Measurements from ENCODE around the gene PALM2AKAP2.

The PALM2AKAP2 gene

DNA sequence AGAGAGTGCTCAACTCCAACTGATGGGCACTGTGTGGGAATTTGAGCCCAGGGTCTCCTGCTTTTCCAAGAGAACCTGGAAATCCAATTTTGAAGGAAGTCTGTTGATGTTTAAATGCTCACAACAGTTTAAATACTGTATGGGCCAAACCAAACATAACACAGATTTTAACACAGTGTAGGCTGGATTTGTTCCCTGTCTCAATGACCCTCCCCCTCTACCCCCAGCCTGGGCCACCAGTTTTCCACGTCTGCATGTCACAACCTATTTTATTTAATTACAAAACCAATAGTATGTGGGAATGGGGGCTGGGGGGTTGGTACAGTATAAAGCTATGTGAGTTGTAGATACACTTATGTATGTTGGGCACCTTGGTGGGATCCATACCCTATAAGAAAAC lies 11.7 kb downstream of the PALM2AKAP2 start:
- Histone ChIP-seq H3K23ac (ENCODE audit: low read depth, low read length, poor library complexity) (no peak overlapping the region), H3K79me1 (ENCODE audit: low read depth, low read length) (peaks cover 3% of the 10 kb centered on the region), H3K4me1 (ENCODE audit: control insufficient read depth in 2 of 2, insufficient read depth in 1 of 2, low read depth in 1 of 2, low read length in 2 of 2) (peaks cover 0 to 5% of the 10 kb centered on the region in 2 donors), H3K27me3 (ENCODE audit: control insufficient read depth in 3 of 3, insufficient read depth in 3 of 3, low read depth in 1 of 3, low read length in 3 of 3) (no peaks in the 10 kb centered on the region), H3K4me2 (ENCODE audit: insufficient read depth, low read length, poor library complexity, severe bottlenecking) (no peak overlapping the region), H2BK15ac (ENCODE audit: low read length) (no peak overlapping the region), H2BK120ac (ENCODE audit: low read depth, low read length) (no peak overlapping the region), H2AK5ac (ENCODE audit: low read depth, low read length) (no peak overlapping the region), H4K8ac (ENCODE audit: low read depth, low read length) (no peak overlapping the region), H2BK12ac (ENCODE audit: low read length) (no peak overlapping the region), H3K9ac (ENCODE audit: low read depth, low read length, poor library complexity) (no peak overlapping the region), H3K27ac (replicated peaks; ENCODE audit: low read length) (no peak overlapping the region), H3K14ac (ENCODE audit: low read length) (no peak overlapping the region), H2BK5ac (ENCODE audit: low read length) (peak overlapping the region; percentile 55), H3K4ac (ENCODE audit: low read length) (no peak overlapping the region), H3K36me3 (replicated peaks in 1 of 2; ENCODE audit: control insufficient read depth in 2 of 2, insufficient read depth in 2 of 2, low read length in 2 of 2) (no peaks in the 10 kb centered on the region), H3K4me3 (ENCODE audit: low read length in 2 of 2) (no peak overlapping the region), H3K18ac (ENCODE audit: low read length) (no peak overlapping the region), H3K9me3 (replicated peaks in 1 of 2; ENCODE audit: control insufficient read depth in 2 of 2, insufficient read depth in 1 of 2, low read depth in 1 of 2, low read length in 2 of 2) (no peaks in the 10 kb centered on the region), H2AFZ (ENCODE audit: low read length) (no peak overlapping the region), H4K91ac (ENCODE audit: low read depth, low read length, poor library complexity) (no peak overlapping the region)
- WGBS, 2 donors (ENCODE audit: extremely low coverage in 2 of 2, insufficient read length in 2 of 2, insufficient replicate concordance in 1 of 2) = no CpG with 5 or more reads among the region's 1 CpG
- DNase-seq (ENCODE audit: low spot score) = no peak

DNA sequence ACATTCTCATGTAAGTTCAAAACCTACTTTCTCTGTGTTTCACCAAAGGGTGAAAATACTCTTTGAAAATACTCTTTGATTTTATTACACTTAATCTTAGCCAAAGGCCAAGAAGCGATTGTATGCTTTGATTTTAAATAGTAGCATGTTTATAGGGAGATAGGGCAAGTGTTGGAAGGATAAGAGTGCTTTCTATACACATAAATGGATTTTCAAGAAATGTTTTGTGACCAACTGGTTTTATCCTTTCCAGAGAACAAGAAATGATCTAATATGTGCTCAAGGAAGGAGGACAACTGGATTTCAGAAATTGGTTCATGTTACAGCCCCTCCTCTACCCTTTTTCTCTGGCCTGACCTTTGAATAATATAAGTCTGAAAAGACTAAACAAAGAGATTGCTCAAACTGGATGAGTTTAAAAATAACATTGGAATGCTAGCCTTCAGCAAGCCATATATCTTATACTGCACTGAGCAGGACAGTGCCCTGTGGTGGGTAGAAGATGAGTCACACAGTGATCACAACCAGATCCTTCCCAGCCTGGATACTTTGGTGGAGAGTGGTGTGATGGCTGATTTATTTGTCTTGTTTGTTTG lies 13.1 kb downstream of the PALM2AKAP2 start:
- Histone ChIP-seq H2AK5ac (ENCODE audit: low read depth, low read length) (no peak overlapping the region), H3K14ac (ENCODE audit: low read length) (no peak overlapping the region), H3K9ac (ENCODE audit: low read depth, low read length, poor library complexity) (no peak overlapping the region), H3K4me3 (ENCODE audit: low read length in 2 of 2) (no peak overlapping the region), H3K79me1 (ENCODE audit: low read depth, low read length) (peaks cover 3% of the 10 kb centered on the region), H3K4me2 (ENCODE audit: insufficient read depth, low read length, poor library complexity, severe bottlenecking) (no peak overlapping the region), H2BK15ac (ENCODE audit: low read length) (no peak overlapping the region), H3K18ac (ENCODE audit: low read length) (no peak overlapping the region), H4K91ac (ENCODE audit: low read depth, low read length, poor library complexity) (no peak overlapping the region), H3K23ac (ENCODE audit: low read depth, low read length, poor library complexity) (no peak overlapping the region), H3K27ac (replicated peaks; ENCODE audit: low read length) (no peak overlapping the region), H2BK120ac (ENCODE audit: low read depth, low read length) (no peak overlapping the region), H4K8ac (ENCODE audit: low read depth, low read length) (no peak overlapping the region), H3K4me1 (ENCODE audit: control insufficient read depth in 2 of 2, insufficient read depth in 1 of 2, low read depth in 1 of 2, low read length in 2 of 2) (peaks cover 0 to 5% of the 10 kb centered on the region in 2 donors), H2BK12ac (ENCODE audit: low read length) (no peak overlapping the region), H2AFZ (ENCODE audit: low read length) (no peak overlapping the region), H3K36me3 (replicated peaks in 1 of 2; ENCODE audit: control insufficient read depth in 2 of 2, insufficient read depth in 2 of 2, low read length in 2 of 2) (no peaks in the 10 kb centered on the region), H3K27me3 (ENCODE audit: control insufficient read depth in 3 of 3, insufficient read depth in 3 of 3, low read depth in 1 of 3, low read length in 3 of 3) (no peaks in the 10 kb centered on the region), H2BK5ac (ENCODE audit: low read length) (no peak overlapping the region), H3K9me3 (replicated peaks in 1 of 2; ENCODE audit: control insufficient read depth in 2 of 2, insufficient read depth in 1 of 2, low read depth in 1 of 2, low read length in 2 of 2) (no peaks in the 10 kb centered on the region), H3K4ac (ENCODE audit: low read length) (no peak overlapping the region)
- no CpG with 5 or more reads among the region's 1 CpG for WGBS, 2 donors (ENCODE audit: extremely low coverage in 2 of 2, insufficient read length in 2 of 2, insufficient replicate concordance in 1 of 2)
- no peak for DNase-seq (ENCODE audit: low spot score)

DNA sequence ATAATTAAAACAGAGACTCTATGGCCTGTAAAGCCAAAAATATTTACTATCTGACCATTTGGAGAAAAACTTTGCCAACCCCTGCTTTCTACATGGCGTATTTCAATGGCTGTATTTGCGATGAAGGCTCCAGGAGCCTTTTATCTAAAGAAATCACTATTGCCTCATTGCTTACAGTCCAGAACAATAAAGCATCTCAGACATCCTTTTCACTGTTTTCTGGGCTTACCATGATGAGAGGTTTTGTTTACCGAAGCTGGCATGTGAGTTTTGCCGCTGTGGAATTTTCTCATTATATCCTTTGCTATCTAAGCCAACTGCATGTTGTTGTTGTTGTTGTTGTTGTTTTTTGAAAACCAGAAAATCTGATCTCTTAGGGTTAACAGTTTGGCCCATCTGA lies 13.9 kb downstream of the PALM2AKAP2 start:
- Histone ChIP-seq H3K18ac (ENCODE audit: low read length) (no peak overlapping the region), H2BK120ac (ENCODE audit: low read depth, low read length) (no peak overlapping the region), H3K9me3 (replicated peaks in 1 of 2; ENCODE audit: control insufficient read depth in 2 of 2, insufficient read depth in 1 of 2, low read depth in 1 of 2, low read length in 2 of 2) (no peaks in the 10 kb centered on the region), H4K8ac (ENCODE audit: low read depth, low read length) (no peak overlapping the region), H3K4me3 (ENCODE audit: low read length in 2 of 2) (no peak overlapping the region), H4K91ac (ENCODE audit: low read depth, low read length, poor library complexity) (no peak overlapping the region), H3K36me3 (replicated peaks in 1 of 2; ENCODE audit: control insufficient read depth in 2 of 2, insufficient read depth in 2 of 2, low read length in 2 of 2) (no peaks in the 10 kb centered on the region), H2BK12ac (ENCODE audit: low read length) (no peak overlapping the region), H3K4me2 (ENCODE audit: insufficient read depth, low read length, poor library complexity, severe bottlenecking) (no peak overlapping the region), H3K4me1 (ENCODE audit: control insufficient read depth in 2 of 2, insufficient read depth in 1 of 2, low read depth in 1 of 2, low read length in 2 of 2) (peaks cover 0 to 5% of the 10 kb centered on the region in 2 donors), H3K79me1 (ENCODE audit: low read depth, low read length) (peaks cover 3% of the 10 kb centered on the region), H3K14ac (ENCODE audit: low read length) (no peak overlapping the region), H2AK5ac (ENCODE audit: low read depth, low read length) (no peak overlapping the region), H2BK5ac (ENCODE audit: low read length) (no peak overlapping the region), H3K23ac (ENCODE audit: low read depth, low read length, poor library complexity) (no peak overlapping the region), H3K9ac (ENCODE audit: low read depth, low read length, poor library complexity) (no peak overlapping the region), H3K27me3 (ENCODE audit: control insufficient read depth in 3 of 3, insufficient read depth in 3 of 3, low read depth in 1 of 3, low read length in 3 of 3) (no peaks in the 10 kb centered on the region), H3K27ac (replicated peaks; ENCODE audit: low read length) (no peak overlapping the region), H2AFZ (ENCODE audit: low read length) (no peak overlapping the region), H2BK15ac (ENCODE audit: low read length) (no peak overlapping the region), H3K4ac (ENCODE audit: low read length) (no peak overlapping the region)
- DNase-seq (ENCODE audit: low spot score) = no peak
- no CpG with 5 or more reads among the region's 4 CpGs for WGBS, 2 donors (ENCODE audit: extremely low coverage in 2 of 2, insufficient read length in 2 of 2, insufficient replicate concordance in 1 of 2)

DNA sequence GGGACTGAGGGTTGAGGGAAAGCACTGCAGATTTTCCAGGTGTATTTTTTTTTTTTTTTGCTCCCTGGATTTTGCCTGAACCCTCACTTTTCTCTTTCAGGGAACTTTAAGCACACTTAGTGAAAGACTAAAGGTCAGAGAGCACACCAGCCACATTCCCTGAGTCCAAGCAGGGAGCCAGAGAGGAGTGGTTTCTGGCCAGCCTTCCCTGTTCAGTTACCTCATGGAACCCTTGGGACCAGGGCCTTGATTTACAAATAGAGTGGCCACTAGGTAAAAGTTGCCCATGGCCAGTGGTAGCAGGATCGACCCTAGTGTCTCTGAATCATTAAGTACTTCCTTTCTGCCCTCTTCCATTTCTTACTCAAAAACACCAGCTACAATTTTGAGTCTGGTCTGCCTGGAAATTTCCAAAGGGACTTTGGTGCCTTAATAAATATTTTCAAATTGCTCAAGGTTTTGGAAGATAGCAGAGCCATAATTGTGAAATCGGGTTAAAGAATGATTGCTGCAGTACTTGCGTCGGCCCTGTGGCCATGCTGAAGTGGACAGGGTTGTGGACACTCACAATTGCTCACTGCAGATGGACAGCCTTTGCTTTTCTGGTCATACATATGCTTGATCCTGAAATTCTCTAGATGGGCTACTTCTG lies 14.5 kb downstream of the PALM2AKAP2 start:
- H2BK15ac ChIP-seq (ENCODE audit: low read length) = no peak overlapping the region
- no peak overlapping the region for H3K4me3 ChIP-seq (ENCODE audit: low read length in 2 of 2)
- H3K18ac ChIP-seq (ENCODE audit: low read length) = no peak overlapping the region
- peaks cover 0 to 7% of the 10 kb centered on the region in 2 donors for H3K4me1 ChIP-seq (ENCODE audit: control insufficient read depth in 2 of 2, insufficient read depth in 1 of 2, low read depth in 1 of 2, low read length in 2 of 2)
- no peak overlapping the region for H3K4me2 ChIP-seq (ENCODE audit: insufficient read depth, low read length, poor library complexity, severe bottlenecking)
- H3K27me3 ChIP-seq (ENCODE audit: control insufficient read depth in 3 of 3, insufficient read depth in 3 of 3, low read depth in 1 of 3, low read length in 3 of 3) = no peaks in the 10 kb centered on the region
- no peak overlapping the region for H3K14ac ChIP-seq (ENCODE audit: low read length)
- no peak overlapping the region for H4K8ac ChIP-seq (ENCODE audit: low read depth, low read length)
- no peak overlapping the region for H3K23ac ChIP-seq (ENCODE audit: low read depth, low read length, poor library complexity)
- H2AFZ ChIP-seq (ENCODE audit: low read length) = no peak overlapping the region
- H3K9ac ChIP-seq (ENCODE audit: low read depth, low read length, poor library complexity) = no peak overlapping the region
- peaks cover 3% of the 10 kb centered on the region for H3K79me1 ChIP-seq (ENCODE audit: low read depth, low read length)
- H3K27ac ChIP-seq (replicated peaks; ENCODE audit: low read length) = no peak overlapping the region
- H2BK120ac ChIP-seq (ENCODE audit: low read depth, low read length) = no peak overlapping the region
- H2BK5ac ChIP-seq (ENCODE audit: low read length) = no peak overlapping the region
- no peak overlapping the region for H2AK5ac ChIP-seq (ENCODE audit: low read depth, low read length)
- WGBS, 2 donors (ENCODE audit: extremely low coverage in 2 of 2, insufficient read length in 2 of 2, insufficient replicate concordance in 1 of 2) = no CpG with 5 or more reads among the region's 4 CpGs
- DNase-seq (ENCODE audit: low spot score) = no peak
- H3K9me3 ChIP-seq (replicated peaks in 1 of 2; ENCODE audit: control insufficient read depth in 2 of 2, insufficient read depth in 1 of 2, low read depth in 1 of 2, low read length in 2 of 2) = no peaks in the 10 kb centered on the region
- no peak overlapping the region for H4K91ac ChIP-seq (ENCODE audit: low read depth, low read length, poor library complexity)
- H3K36me3 ChIP-seq (replicated peaks in 1 of 2; ENCODE audit: control insufficient read depth in 2 of 2, insufficient read depth in 2 of 2, low read length in 2 of 2) = no peaks in the 10 kb centered on the region
- no peak overlapping the region for H3K4ac ChIP-seq (ENCODE audit: low read length)
- H2BK12ac ChIP-seq (ENCODE audit: low read length) = no peak overlapping the region
